ENCODE data around the gene TNFRSF11A.

DNA sequence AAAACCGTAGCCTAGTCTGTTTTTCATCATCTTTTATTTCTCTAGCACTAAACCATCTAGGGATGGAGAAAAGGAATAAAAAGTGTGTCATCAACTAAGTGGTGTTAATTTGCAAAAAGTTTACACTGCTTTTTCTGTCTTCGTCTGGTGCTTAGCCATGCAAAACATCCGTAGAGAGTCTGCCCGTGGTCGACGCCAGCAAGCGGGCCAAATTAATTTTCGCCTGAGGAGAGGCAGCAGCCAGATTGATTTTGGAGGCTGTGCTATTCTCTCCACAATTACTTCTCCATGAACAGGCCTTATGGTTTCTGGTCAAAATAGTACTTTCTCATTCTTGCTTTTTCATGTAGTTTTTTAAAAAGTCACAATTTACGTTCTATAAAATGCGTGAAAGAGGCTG lies 46.3 kb downstream of the TNFRSF11A start:
- no peak for TF ChIP-seq CTCF (IDR thresholded peaks at IDR 0.05; ENCODE audit: low read length)
- no peak for TF ChIP-seq EZH2phosphoT487 (IDR thresholded peaks at IDR 0.05; ENCODE audit: low read length)

Data from MM.1S (cell line).